DND-41 (cell line): ENCODE measurements around the gene MAML3.

ENCODE experiments used
- CTCF ChIP-seq: IDR thresholded peaks from 2 replicates; pipeline ENCODE4 v1.5.1; 2012; ENCODE audit warnings: borderline replicate concordance, low read length, moderate library complexity, mild to moderate bottlenecking; ENCODE audit not compliant: poor library complexity, severe bottlenecking; ENCODE audit errors: extremely low read depth
- EZH2 ChIP-seq: IDR thresholded peaks from 3 replicates; pipeline ENCODE4 v1.6.1; 2012; ENCODE audit warnings: borderline replicate concordance, low read depth, mild to moderate bottlenecking, moderate library complexity, low read length, inconsistent platforms; ENCODE audit not compliant: severe bottlenecking

- no peak for TF ChIP-seq CTCF
- no peak for TF ChIP-seq EZH2
These were observed 288.4 kb downstream of the MAML3 start for GRCh38 chr4:139865537-139865936.
